Mesenchymal stem cell (in vitro differentiated cells and primary cell): ENCODE results near the gene EEPD1.

Source experiments
- DNase-seq: peaks from one replicate; pipeline ENCODE4 v3.0.0-alpha.2; 2013
- H2AFZ ChIP-seq: one replicate; pipeline ENCODE4 v1.6.1; 2013; ENCODE audit warnings: low read depth, mild to moderate bottlenecking, control low read depth, inconsistent platforms, low read length, moderate library complexity
- H2AK5ac ChIP-seq: 2 replicates; pipeline ENCODE4 v1.6.1; 2013; ENCODE audit warnings: low read length, moderate library complexity, mild to moderate bottlenecking, inconsistent platforms; ENCODE audit not compliant: severe bottlenecking
- H2BK120ac ChIP-seq: one replicate; pipeline ENCODE4 v1.6.1; 2013; ENCODE audit warnings: low read depth, mild to moderate bottlenecking, inconsistent platforms, low read length, moderate library complexity
- H2BK12ac ChIP-seq, 2 experiments: one replicate each; pipeline ENCODE4 v1.6.1; 2013; ENCODE audit warnings: inconsistent platforms in 2 of 2, low read length in 2 of 2, mild to moderate bottlenecking in 2 of 2, moderate library complexity in 2 of 2, control low read depth in 1 of 2
- H2BK15ac ChIP-seq: one replicate; pipeline ENCODE4 v1.6.1; 2013; ENCODE audit warnings: mild to moderate bottlenecking, low read depth, inconsistent platforms; ENCODE audit not compliant: poor library complexity, severe bottlenecking
- H2BK5ac ChIP-seq: 2 replicates; pipeline ENCODE4 v1.6.1; 2013; ENCODE audit warnings: low read depth, mild to moderate bottlenecking, low read length, control low read depth, inconsistent platforms; ENCODE audit not compliant: poor library complexity, severe bottlenecking
- H3K14ac ChIP-seq, 2 experiments: one replicate each; pipeline ENCODE4 v1.6.1; 2013; ENCODE audit warnings: inconsistent platforms in 2 of 2, low read length in 2 of 2, control low read depth in 1 of 2, mild to moderate bottlenecking in 1 of 2, moderate library complexity in 1 of 2
- H3K18ac ChIP-seq, 2 experiments: one replicate each; pipeline ENCODE4 v1.6.1; 2013; ENCODE audit warnings: inconsistent platforms in 2 of 2, low read length in 2 of 2, control low read depth in 1 of 2, low read depth in 1 of 2, mild to moderate bottlenecking in 1 of 2
- H3K23ac ChIP-seq, 2 experiments: one replicate each; pipeline ENCODE4 v1.6.1; 2013; ENCODE audit warnings: inconsistent platforms in 2 of 2, low read length in 2 of 2, mild to moderate bottlenecking in 2 of 2, moderate library complexity in 2 of 2, control low read depth in 1 of 2
- H3K27ac ChIP-seq: 2 replicates; pipeline ENCODE4 v1.5.1; 2013; ENCODE audit warnings: mild to moderate bottlenecking, moderate library complexity, low read length, control low read depth, inconsistent platforms; ENCODE audit not compliant: poor library complexity, severe bottlenecking
- H3K27me3 ChIP-seq, 2 experiments: 2 replicates each; pipeline versions ENCODE4 v1.6.1 to v1.7.0; 2013; ENCODE audit warnings: low read length in 2 of 2, mild to moderate bottlenecking in 2 of 2, moderate library complexity in 2 of 2, control low read depth in 1 of 2, inconsistent platforms in 1 of 2; ENCODE audit not compliant: control insufficient read depth in 1 of 2, insufficient read depth in 1 of 2
- H3K36me3 ChIP-seq, 2 experiments: 2 replicates each; pipeline versions ENCODE4 v1.6.1 to v1.7.0; 2013; ENCODE audit warnings: low read length in 2 of 2, control low read depth in 1 of 2, inconsistent platforms in 1 of 2, low read depth in 1 of 2, mild to moderate bottlenecking in 1 of 2; ENCODE audit not compliant: insufficient read depth in 2 of 2, control insufficient read depth in 1 of 2
- H3K4ac ChIP-seq, 2 experiments: one replicate each; pipeline ENCODE4 v1.6.1; 2013; ENCODE audit warnings: inconsistent platforms in 2 of 2, low read length in 2 of 2, mild to moderate bottlenecking in 2 of 2, moderate library complexity in 2 of 2, control low read depth in 1 of 2, low read depth in 1 of 2
- H3K4me1 ChIP-seq: 2 replicates; pipeline ENCODE4 v1.6.1; 2013; ENCODE audit warnings: low read depth, low read length, control low read depth; ENCODE audit not compliant: control insufficient read depth, insufficient read depth
- H3K4me2 ChIP-seq: 2 replicates; pipeline ENCODE4 v1.6.1; 2013; ENCODE audit warnings: low read length, mild to moderate bottlenecking, inconsistent platforms; ENCODE audit not compliant: poor library complexity, severe bottlenecking
- H3K4me3 ChIP-seq, 2 experiments: 2 replicates each; pipeline versions ENCODE4 v1.5.1 to v1.7.0; 2013; ENCODE audit warnings: low read length in 2 of 2, mild to moderate bottlenecking in 2 of 2, control low read depth in 1 of 2, low read depth in 1 of 2; ENCODE audit not compliant: insufficient read depth in 1 of 2
- H3K79me1 ChIP-seq: replicated peaks from 2 replicates; pipeline ENCODE4 v1.6.1; 2013; ENCODE audit warnings: mild to moderate bottlenecking, control low read depth, low read length, inconsistent platforms; ENCODE audit not compliant: poor library complexity, severe bottlenecking
- H3K9ac ChIP-seq: 2 replicates; pipeline ENCODE4 v1.7.0; 2013; ENCODE audit warnings: mild to moderate bottlenecking, low read length, moderate library complexity
- H3K9me3 ChIP-seq: 2 replicates; pipeline ENCODE4 v1.7.0; 2013; ENCODE audit warnings: mild to moderate bottlenecking, low read length; ENCODE audit not compliant: control insufficient read depth
- H4K8ac ChIP-seq: one replicate; pipeline ENCODE4 v1.6.1; 2013; ENCODE audit warnings: inconsistent platforms, mild to moderate bottlenecking, low read length, moderate library complexity
- H4K91ac ChIP-seq: one replicate; pipeline ENCODE4 v1.6.1; 2013; ENCODE audit warnings: mild to moderate bottlenecking, low read length, inconsistent platforms
- WGBS: methylation state at CpG from one replicate; pipeline ENCODE4 v1.1.7; 2013; ENCODE audit warnings: mixed read lengths; 5-methylcytosine and 5-hydroxymethylcytosine counted together

EEPD1 gene

DNA sequence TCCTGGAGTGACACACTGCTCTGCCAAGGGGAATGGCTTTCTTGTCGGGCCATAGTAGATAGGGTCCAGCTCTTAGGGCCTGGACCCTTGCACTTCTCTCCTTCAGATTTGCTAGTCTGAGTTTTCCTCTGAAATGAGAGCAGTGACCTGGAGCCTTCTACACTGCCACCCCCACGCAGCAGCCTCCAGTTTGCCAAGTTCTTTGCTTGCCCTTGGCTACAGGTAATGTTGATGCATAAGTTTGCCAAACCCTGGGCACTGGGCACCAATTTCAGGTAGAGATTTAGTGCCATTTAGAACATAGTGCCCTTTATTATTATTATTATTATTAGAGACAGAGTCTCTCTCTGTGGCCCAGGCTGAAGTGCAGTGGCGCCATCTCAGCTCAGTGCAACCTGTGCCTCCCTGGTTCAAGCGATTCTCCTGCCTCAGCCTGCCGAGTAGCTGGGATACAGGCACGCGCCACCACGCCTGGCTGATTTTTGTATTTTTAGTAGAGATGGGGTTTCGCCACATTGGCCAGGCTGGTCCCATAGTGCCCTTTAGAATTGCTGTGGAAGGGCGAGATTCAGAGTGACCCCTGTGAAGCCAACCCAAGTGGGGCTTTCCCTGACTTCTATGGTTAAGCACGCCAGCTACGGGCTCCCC lies 14.5 kb downstream of the EEPD1 start:
- H2BK5ac ChIP-seq, result no peak overlapping the region
- H4K91ac ChIP-seq, result no peak overlapping the region
- peaks cover 2% of the 10 kb centered on the region for H3K4me1 ChIP-seq
- no peak overlapping the region for H3K4ac ChIP-seq
- no peak overlapping the region for H3K9ac ChIP-seq
- no peak overlapping the region for H3K27ac ChIP-seq
- no peak overlapping the region for H2BK120ac ChIP-seq
- peak overlapping the region in 1 of 2 experiments; percentile 65 for H3K14ac ChIP-seq
- H3K36me3 ChIP-seq, result no peaks in the 10 kb centered on the region
- H4K8ac ChIP-seq, result no peak overlapping the region
- no peak overlapping the region for H3K4me3 ChIP-seq
- H2BK15ac ChIP-seq, result peak overlapping the region; percentile 26
- DNase-seq, result no peak
- H2AFZ ChIP-seq, result no peak overlapping the region
- H2AK5ac ChIP-seq, result no peak overlapping the region
- no peak overlapping the region for H2BK12ac ChIP-seq
- no peaks in the 10 kb centered on the region for H3K27me3 ChIP-seq
- 96% methylated on average over 12 of the region's 12 CpGs for WGBS
- no peak overlapping the region for H3K18ac ChIP-seq
- H3K4me2 ChIP-seq, result no peak overlapping the region
- H3K9me3 ChIP-seq, result no peaks in the 10 kb centered on the region
- H3K23ac ChIP-seq, result no peak overlapping the region
- no peaks in the 10 kb centered on the region for H3K79me1 ChIP-seq

DNA sequence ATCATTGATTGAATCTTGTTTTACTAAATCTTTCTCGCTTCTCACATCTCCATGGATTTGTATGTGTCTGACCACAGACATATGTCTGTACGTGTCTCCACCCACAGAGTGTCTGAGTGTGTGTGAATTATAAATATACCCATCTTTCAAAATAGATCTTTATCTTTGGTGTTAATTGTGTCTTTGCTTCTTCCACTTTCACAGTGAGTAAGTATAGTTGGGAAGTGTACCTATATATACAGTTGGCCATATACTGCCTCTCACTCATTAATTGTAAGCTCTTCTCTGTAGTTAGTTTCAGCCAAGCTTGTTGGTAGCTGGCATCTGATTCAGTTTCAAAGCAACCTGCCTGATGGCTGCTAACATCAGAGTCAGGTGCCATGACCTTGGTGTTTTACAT lies 18.4 kb downstream of the EEPD1 start:
- WGBS, result no CpG with 5 or more reads among the region's 2 CpGs
- Histone ChIP-seq H4K91ac (no peak overlapping the region), H3K4me3 (no peak overlapping the region), H3K9me3 (no peaks in the 10 kb centered on the region), H3K23ac (no peak overlapping the region), H3K9ac (no peak overlapping the region), H2AFZ (no peak overlapping the region), H2BK5ac (no peak overlapping the region), H3K4me1 (peaks cover 2% of the 10 kb centered on the region), H3K14ac (no peak overlapping the region), H3K27ac (no peak overlapping the region), H2BK120ac (no peak overlapping the region), H3K4ac (no peak overlapping the region), H3K79me1 (no peaks in the 10 kb centered on the region), H3K36me3 (no peaks in the 10 kb centered on the region), H2BK12ac (no peak overlapping the region), H2BK15ac (no peak overlapping the region), H3K4me2 (no peak overlapping the region), H3K27me3 (no peaks in the 10 kb centered on the region), H2AK5ac (no peak overlapping the region), H4K8ac (no peak overlapping the region), H3K18ac (no peak overlapping the region)
- DNase-seq, result no peak

DNA sequence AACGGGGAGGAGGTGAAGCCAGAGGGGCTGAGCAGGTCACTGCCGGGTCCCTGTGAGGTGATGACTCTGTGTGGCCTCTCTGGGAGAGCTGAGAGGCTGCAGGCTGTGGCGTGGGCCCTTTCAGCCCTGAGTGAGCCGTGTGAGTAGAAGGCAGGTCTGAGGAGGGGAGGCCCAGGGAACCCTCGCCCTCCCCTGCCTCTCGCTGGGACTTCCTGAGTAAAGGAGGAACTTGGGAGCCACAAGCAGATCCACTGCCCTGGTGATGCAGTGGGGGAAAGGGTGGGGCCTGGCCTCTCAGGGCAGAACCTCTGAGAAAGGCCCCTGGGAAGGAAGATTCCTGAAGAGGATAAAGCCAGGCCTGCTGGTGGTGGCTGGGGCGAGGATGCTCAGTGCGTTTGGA lies 22.8 kb downstream of the EEPD1 start:
- Histone ChIP-seq H3K9ac (peak overlapping the region; percentile 36), H3K23ac (no peak overlapping the region), H3K27ac (no peak overlapping the region), H2BK15ac (peak overlapping the region; percentile 45), H3K18ac (no peak overlapping the region), H2BK12ac (no peak overlapping the region), H3K27me3 (no peaks in the 10 kb centered on the region), H3K4me2 (no peak overlapping the region), H3K4me1 (no peaks in the 10 kb centered on the region), H3K36me3 (no peaks in the 10 kb centered on the region), H2AFZ (no peak overlapping the region), H2AK5ac (no peak overlapping the region), H3K4ac (no peak overlapping the region), H3K79me1 (no peaks in the 10 kb centered on the region), H3K14ac (no peak overlapping the region), H3K4me3 (no peak overlapping the region), H4K8ac (no peak overlapping the region), H2BK5ac (no peak overlapping the region), H3K9me3 (no peaks in the 10 kb centered on the region), H2BK120ac (no peak overlapping the region), H4K91ac (peak overlapping the region; percentile 29)
- DNase-seq, result no peak
- 90% methylated on average over 8 of the region's 8 CpGs for WGBS

DNA sequence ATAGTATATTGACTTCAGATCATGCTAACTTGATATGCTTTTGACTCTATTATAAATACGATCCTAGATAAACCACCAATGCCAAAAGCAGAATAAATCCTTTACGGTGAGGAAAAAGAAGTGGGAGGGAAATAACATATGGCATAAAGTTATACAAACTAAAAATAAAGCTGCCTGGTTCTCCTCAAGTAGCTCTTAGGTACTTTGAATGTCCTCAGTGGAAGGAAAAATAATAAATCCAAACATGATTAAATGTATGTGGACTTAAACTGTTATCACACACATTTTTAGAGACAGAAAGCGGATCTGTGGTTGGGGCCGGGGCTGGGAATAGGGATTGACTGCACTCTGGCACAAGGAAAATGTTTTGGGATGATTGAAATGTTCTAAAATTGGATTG lies 23.6 kb downstream of the EEPD1 start:
- Histone ChIP-seq H3K27ac (no peak overlapping the region), H3K14ac (no peak overlapping the region), H3K9me3 (no peaks in the 10 kb centered on the region), H2BK120ac (no peak overlapping the region), H2BK12ac (no peak overlapping the region), H3K4me1 (no peaks in the 10 kb centered on the region), H3K18ac (no peak overlapping the region), H4K8ac (no peak overlapping the region), H3K36me3 (no peaks in the 10 kb centered on the region), H2BK15ac (no peak overlapping the region), H2AK5ac (no peak overlapping the region), H4K91ac (no peak overlapping the region), H3K27me3 (no peaks in the 10 kb centered on the region), H3K4me3 (no peak overlapping the region), H3K79me1 (no peaks in the 10 kb centered on the region), H2AFZ (no peak overlapping the region), H2BK5ac (no peak overlapping the region), H3K9ac (no peak overlapping the region), H3K4ac (no peak overlapping the region), H3K23ac (no peak overlapping the region), H3K4me2 (no peak overlapping the region)
- DNase-seq, result no peak
- WGBS, result 100% methylated on average over 2 of the region's 4 CpGs
